ENCODE data around the gene SECISBP2. TPM values are rescaled to one million over a fixed set of nuclear protein-coding genes. Genes with fewer than 3 reads are reported as not detected.

SECISBP2 gene
- total and polyA plus RNA-seq, 2 experiments from 2014 or later: 12.2 to 13.0 TPM

- peak; percentile 45 for DNase-seq
- in situ Hi-C loops (cut with MboI): no loop called here
- 46 to 48% methylated on average over 3 of the region's 3 CpGs for WGBS, 2 experiments (ENCODE audit: low coverage in 1 of 2, low lambda C conversion rate in 2 of 2, missing lambda C conversion rate in 2 of 2)
Measured at GRCh38 chr9:89353989-89354388, 35.7 kb downstream of the SECISBP2 start.

GRCh38 chr9:89354471-89354870 is 36.2 kb downstream of the SECISBP2 start:
- peaks cover 24% of the 10 kb centered on the region; the same call in 1 of the 2 replicates for H3K36me3 ChIP-seq (ENCODE audit: low read depth)
- in situ Hi-C loops (cut with MboI): no loop called here
- 93 to 97% methylated on average over 6 of the region's 6 CpGs for WGBS, 2 experiments (ENCODE audit: low coverage in 1 of 2, low lambda C conversion rate in 2 of 2, missing lambda C conversion rate in 2 of 2)

More at GRCh38 chr9:89353989-89354388, 35.7 kb downstream of the SECISBP2 start:
- Histone ChIP-seq H4K20me1 (ENCODE audit: insufficient read depth) (no peaks in the 10 kb centered on the region), H2AFZ (no peak overlapping the region), H3K9me2 (ENCODE audit: insufficient read depth) (no peaks in the 10 kb centered on the region), H3K9me3 (ENCODE audit: low read depth) (no peaks in the 10 kb centered on the region), H3K27ac (no peak overlapping the region), H3F3A (ENCODE audit: insufficient read depth) (no peaks in the 10 kb centered on the region), H3K27me3 (replicated peaks; ENCODE audit: insufficient read depth) (no peaks in the 10 kb centered on the region), H3K4me3 (no peak overlapping the region), H3K4me1 (ENCODE audit: insufficient read depth) (no peaks in the 10 kb centered on the region), H3K36me3 (ENCODE audit: low read depth) (peaks cover 29% of the 10 kb centered on the region; the same call in 1 of the 2 replicates), H3K79me2 (ENCODE audit: insufficient read depth) (no peaks in the 10 kb centered on the region), H3K9ac (no peak overlapping the region), H3K4me2 (ENCODE audit: unreplicated experiment) (no peak overlapping the region)
- no peak for TF ChIP-seq EZH2 (IDR thresholded peaks at IDR 0.05; ENCODE audit: insufficient read depth, poor library complexity, severe bottlenecking)
- TF ChIP-seq EZH2phosphoT487 (IDR thresholded peaks at IDR 0.05; ENCODE audit: insufficient read depth, low read depth): no peak

GRCh38 chr9:89356782-89357181 is 38.5 kb downstream of the SECISBP2 start:
- TF ChIP-seq EZH2phosphoT487 (IDR thresholded peaks at IDR 0.05; ENCODE audit: insufficient read depth, low read depth) (no peak), EZH2 (IDR thresholded peaks at IDR 0.05; ENCODE audit: insufficient read depth, poor library complexity, severe bottlenecking) (no peak)
- Histone ChIP-seq H3K27me3 (replicated peaks; ENCODE audit: insufficient read depth) (no peaks in the 10 kb centered on the region), H3K9ac (no peak overlapping the region), H4K20me1 (ENCODE audit: insufficient read depth) (no peaks in the 10 kb centered on the region), H3K4me3 (no peak overlapping the region), H3K36me3 (ENCODE audit: low read depth) (peaks cover 20% of the 10 kb centered on the region; the same call in 1 of the 2 replicates), H3F3A (ENCODE audit: insufficient read depth) (no peaks in the 10 kb centered on the region; the same call in 1 of the 2 replicates), H3K27ac (no peak overlapping the region), H3K9me2 (ENCODE audit: insufficient read depth) (no peaks in the 10 kb centered on the region), H2AFZ (no peak overlapping the region), H3K9me3 (ENCODE audit: low read depth) (no peaks in the 10 kb centered on the region), H3K4me1 (ENCODE audit: insufficient read depth) (no peaks in the 10 kb centered on the region), H3K4me2 (ENCODE audit: unreplicated experiment) (no peak overlapping the region), H3K79me2 (ENCODE audit: insufficient read depth) (no peaks in the 10 kb centered on the region)
- DNase-seq: no peak
- WGBS, 2 experiments (ENCODE audit: low coverage in 1 of 2, low lambda C conversion rate in 2 of 2, missing lambda C conversion rate in 2 of 2): 89 to 100% methylated on average over 2 of the region's 2 CpGs
- in situ Hi-C loops (cut with MboI): no loop called here

More at GRCh38 chr9:89354471-89354870, 36.2 kb downstream of the SECISBP2 start:
- H3K9ac ChIP-seq: no peak overlapping the region
- TF ChIP-seq EZH2phosphoT487 (IDR thresholded peaks at IDR 0.05; ENCODE audit: insufficient read depth, low read depth) (no peak), EZH2 (IDR thresholded peaks at IDR 0.05; ENCODE audit: insufficient read depth, poor library complexity, severe bottlenecking) (no peak)
- H3F3A ChIP-seq (ENCODE audit: insufficient read depth): no peaks in the 10 kb centered on the region
- H2AFZ ChIP-seq: no peak overlapping the region
- no peaks in the 10 kb centered on the region for H4K20me1 ChIP-seq (ENCODE audit: insufficient read depth)
- DNase-seq: no peak
- no peaks in the 10 kb centered on the region for H3K9me3 ChIP-seq (ENCODE audit: low read depth)
- no peaks in the 10 kb centered on the region for H3K9me2 ChIP-seq (ENCODE audit: insufficient read depth)
- no peaks in the 10 kb centered on the region for H3K27me3 ChIP-seq (replicated peaks; ENCODE audit: insufficient read depth)
- H3K4me2 ChIP-seq (ENCODE audit: unreplicated experiment): no peak overlapping the region
- H3K27ac ChIP-seq: no peak overlapping the region
- H3K4me1 ChIP-seq (ENCODE audit: insufficient read depth): no peaks in the 10 kb centered on the region
- no peaks in the 10 kb centered on the region for H3K79me2 ChIP-seq (ENCODE audit: insufficient read depth)
- H3K4me3 ChIP-seq: no peak overlapping the region

GRCh38 chr9:89357331-89358197 is 39.3 kb downstream of the SECISBP2 start:
- no peaks in the 10 kb centered on the region for H4K20me1 ChIP-seq (ENCODE audit: insufficient read depth)
- no peaks in the 10 kb centered on the region for H3K9me3 ChIP-seq (ENCODE audit: low read depth)
- no peaks in the 10 kb centered on the region for H3K9me2 ChIP-seq (ENCODE audit: insufficient read depth)
- peaks cover 16% of the 10 kb centered on the region; the same call in 1 of the 2 replicates for H3K36me3 ChIP-seq (ENCODE audit: low read depth)
- H3F3A ChIP-seq (ENCODE audit: insufficient read depth): no peaks in the 10 kb centered on the region; the same call in 1 of the 2 replicates
- in situ Hi-C loops (cut with MboI): no loop called here
- 91 to 95% methylated on average over 8 of the region's 8 CpGs for WGBS, 2 experiments (ENCODE audit: low coverage in 1 of 2, low lambda C conversion rate in 2 of 2, missing lambda C conversion rate in 2 of 2)
- no peak overlapping the region for H3K4me2 ChIP-seq (ENCODE audit: unreplicated experiment)
- H3K4me3 ChIP-seq: no peak overlapping the region
- no peak for DNase-seq
- no peak overlapping the region for H3K9ac ChIP-seq
- no peak overlapping the region for H3K27ac ChIP-seq
- no peaks in the 10 kb centered on the region for H3K79me2 ChIP-seq (ENCODE audit: insufficient read depth)
- no peaks in the 10 kb centered on the region for H3K4me1 ChIP-seq (ENCODE audit: insufficient read depth)
- H2AFZ ChIP-seq: no peak overlapping the region
- no peaks in the 10 kb centered on the region for H3K27me3 ChIP-seq (replicated peaks; ENCODE audit: insufficient read depth)
- TF ChIP-seq EZH2 (IDR thresholded peaks at IDR 0.05; ENCODE audit: insufficient read depth, poor library complexity, severe bottlenecking) (no peak), EZH2phosphoT487 (IDR thresholded peaks at IDR 0.05; ENCODE audit: insufficient read depth, low read depth) (no peak)
